GM21515 (cell line): ENCODE measurements around the gene PRDM1.
A peak's percentile ranks its signal among the peaks of the same experiment; 100 is the strongest.

Source experiments
- ATAC-seq: cut with Tn5 transposase; IDR thresholded peaks from one replicate; pipeline ENCODE4 v1.9.1; 2021; ENCODE audit not compliant: unreplicated experiment

The PRDM1 gene

DNA sequence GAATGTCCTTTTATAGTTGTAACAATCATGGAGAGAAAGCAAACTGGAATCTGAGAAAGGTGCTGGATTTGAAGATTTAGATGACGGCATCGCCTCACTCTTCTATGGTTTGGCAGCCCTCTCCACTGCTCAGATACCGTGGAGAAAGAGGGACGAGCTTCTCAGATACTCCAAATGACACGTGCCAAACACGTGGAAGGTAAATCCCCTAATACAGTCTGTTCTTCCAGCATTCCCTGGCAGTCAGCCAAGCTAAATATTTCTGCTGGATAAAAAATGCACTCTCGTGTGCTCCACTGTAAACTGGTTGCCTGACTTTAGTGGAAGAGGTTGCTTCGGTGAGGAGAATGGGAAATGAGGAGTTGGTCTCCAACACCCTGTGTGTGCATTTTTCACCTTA is 16.7 kb upstream of the PRDM1 start:
- no peak for ATAC-seq

DNA sequence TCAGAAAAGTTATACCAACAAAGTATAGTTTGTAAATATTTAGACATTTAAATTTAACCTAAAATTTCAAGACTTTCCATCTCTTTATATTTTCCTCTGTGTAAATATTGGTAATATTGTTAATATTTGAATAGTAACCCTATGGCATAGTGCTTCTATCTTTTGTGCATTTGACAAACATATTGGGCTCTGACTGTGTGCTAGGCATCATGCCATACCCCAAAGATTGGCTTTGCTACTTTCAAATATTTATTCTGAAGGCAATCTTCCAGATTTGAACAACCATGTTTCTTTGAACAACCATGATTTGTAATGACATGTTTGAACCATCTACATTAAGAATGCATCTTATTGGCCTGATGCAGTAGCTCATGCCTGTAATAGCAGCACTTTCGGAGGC is 15.5 kb upstream of the PRDM1 start:
- no peak for ATAC-seq

DNA sequence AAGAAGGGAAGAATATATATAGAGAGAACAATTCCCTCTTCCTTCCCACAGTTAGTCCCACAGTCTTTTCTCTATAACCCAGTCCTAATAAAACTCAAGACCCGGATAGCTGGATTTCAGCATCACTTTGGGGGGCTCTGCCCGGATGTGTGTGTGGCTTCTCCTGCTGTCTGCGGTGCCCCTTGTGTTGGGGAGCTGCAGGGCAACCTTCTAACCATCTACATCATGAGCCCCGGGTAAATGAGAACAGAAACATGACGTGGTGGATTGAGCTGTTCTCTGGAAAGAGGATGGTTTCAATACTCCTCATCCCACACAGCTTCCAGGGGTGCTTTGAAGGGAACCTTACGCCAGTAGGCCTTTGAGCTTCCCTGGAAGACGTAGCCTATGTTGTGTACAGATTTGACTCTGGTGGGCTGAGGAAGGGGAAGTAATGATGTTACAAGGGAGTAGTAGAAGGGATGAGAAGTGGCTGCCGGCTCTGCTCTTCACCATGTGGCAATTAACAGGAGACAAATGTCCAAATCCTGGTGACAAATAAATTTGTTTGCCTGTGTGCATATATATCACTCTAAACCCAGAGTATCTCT is 13.5 kb upstream of the PRDM1 start:
- no peak for ATAC-seq

DNA sequence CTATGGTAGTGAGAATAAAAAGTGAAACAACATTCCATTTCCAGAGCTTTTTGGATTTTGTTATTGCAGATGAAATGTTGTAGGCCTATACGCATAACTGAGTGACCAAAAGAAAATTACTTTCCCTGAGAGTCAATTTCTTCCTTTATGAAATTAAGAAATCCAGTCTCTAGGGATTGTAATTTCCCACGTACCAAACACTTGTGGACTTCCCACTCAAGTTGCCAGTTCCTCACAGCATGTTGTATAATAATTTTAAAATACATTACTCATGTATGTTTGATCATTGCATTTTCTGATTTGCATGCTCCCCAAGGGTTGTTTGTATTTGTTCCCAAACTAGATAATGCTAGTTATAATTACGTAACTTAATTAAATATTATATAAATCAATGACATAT is 12.0 kb upstream of the PRDM1 start:
- ATAC-seq, result no peak

DNA sequence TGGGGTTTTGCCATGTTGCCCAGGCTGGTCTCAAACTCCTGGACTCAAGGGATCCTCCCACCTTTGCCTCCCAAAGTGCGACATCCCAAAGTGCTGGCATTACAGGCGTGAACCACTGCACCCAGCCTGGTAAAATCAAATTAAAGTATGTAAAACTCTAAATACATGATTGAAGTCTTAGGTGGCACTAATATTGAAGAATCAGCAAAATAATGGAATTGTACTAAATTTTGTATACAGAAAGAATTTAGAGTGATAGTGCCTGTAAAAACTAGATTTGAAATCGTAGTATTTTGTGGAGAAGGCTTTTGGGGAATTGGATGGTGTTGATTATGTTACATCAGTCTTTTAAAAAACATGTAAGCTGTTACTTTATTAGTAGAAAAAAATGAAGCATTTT is 10.0 kb upstream of the PRDM1 start:
- ATAC-seq, result no peak

DNA sequence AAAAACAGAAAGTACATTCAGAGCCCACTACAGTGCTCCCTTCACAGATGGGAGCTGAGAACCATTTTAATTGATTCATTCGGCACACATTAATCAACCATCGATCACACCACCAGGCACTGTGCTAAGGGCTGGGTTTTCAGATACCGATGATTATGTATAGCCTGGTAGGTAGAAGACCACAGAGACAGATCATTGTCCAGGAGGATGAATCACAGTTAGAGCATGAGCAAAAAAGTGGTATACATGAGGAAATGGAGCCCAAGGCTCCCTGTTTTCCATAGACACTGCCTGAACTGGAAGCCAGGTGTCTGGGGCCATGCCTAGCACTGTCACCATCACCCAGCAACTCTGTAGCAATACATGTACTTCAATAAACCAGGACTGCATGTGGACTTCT is 9.0 kb upstream of the PRDM1 start:
- ATAC-seq, result no peak

DNA sequence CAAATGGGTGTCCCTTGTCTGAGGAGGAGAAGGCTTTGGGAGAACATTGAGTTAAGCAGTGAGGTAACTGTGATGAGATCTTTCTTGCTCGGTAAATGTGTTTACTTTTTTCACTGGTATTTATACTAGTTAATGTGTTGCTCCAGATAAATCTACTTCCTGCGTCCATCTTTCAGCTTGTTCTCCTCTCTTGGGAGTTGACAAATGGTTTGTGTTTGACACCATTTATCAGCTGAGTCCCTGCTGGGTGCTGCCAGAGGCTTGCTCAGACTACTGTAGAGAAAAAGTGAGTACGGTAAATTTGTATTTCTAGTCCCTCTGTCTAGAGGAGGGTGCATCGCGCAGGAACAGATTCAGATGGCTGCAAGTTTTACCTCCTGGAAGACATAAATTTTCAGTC is 8.3 kb upstream of the PRDM1 start:
- ATAC-seq, result no peak

DNA sequence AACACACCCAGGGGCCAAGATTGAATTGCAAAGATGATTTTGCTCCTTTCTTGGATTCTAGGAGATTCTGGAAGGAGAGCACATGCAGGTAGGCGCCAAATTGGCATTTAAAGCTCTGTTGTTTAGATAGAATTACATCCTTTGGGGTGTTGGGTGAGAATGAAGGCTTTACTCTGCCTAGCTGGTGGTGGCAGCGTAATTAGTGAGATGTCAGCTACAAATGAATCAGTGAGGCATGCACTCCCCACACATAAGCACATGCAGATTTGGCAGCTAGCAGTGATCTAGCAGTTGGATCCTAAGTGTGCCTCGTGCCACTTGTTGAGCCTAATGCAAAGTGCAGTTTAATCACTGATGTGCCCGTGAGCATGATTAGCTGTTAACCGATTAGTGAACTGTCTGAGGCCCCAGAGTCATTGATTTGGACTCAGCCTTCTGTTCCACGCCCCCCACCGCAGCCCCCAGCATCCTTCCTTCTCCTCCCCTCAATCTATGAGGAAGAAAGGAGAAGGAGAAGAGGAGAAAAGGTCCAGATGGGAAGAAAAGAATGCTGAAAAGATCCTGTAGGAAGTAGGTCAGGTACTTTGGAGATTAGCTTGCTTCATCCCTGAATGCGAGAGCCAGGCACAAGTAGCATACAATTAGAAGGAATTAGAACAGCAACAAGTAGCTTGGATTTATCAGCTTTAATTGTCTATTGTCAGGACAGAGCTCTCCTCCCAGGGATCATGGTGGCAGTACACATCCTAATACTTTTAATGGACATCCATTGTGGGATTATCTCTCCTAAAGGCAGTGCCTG is 6.0 kb upstream of the PRDM1 start:
- ATAC-seq, result no peak

DNA sequence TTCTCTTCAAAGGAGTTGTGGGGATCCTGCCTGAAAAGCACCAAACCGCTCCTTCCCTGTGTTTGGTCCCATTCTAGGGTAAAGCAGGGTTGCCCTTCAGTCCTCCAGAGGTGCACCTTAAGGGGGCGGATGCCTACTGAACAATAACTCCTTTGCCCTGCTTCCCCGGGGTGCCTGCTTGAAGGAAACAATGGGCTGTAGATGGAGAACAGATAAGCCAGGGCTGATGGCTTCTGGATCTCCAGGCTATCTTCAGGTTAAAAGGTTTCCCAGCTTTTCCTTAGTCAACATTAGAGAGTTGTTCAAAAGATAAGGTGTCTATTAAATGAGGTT is 5.4 kb upstream of the PRDM1 start:
- ATAC-seq, result no peak

DNA sequence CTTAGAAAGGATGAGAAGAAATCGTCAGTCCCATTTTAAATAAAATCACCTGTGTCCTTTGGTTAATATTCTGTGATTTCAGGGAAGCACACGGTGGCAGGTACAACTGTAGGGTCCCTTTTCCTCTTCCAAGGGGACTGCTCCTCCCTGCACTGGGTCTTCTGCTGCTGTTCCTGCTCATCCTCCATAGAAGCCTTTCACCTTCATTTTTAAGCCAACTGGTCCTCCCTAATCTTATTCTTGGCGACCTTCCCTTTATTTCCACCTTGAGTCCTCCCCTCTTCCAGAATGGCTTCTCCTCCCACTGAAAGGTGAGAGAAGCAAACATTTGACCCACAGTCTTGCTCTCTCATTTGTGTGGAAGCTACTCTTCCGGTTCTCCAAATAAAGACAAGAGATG is 4.4 kb upstream of the PRDM1 start:
- ATAC-seq, result no peak

DNA sequence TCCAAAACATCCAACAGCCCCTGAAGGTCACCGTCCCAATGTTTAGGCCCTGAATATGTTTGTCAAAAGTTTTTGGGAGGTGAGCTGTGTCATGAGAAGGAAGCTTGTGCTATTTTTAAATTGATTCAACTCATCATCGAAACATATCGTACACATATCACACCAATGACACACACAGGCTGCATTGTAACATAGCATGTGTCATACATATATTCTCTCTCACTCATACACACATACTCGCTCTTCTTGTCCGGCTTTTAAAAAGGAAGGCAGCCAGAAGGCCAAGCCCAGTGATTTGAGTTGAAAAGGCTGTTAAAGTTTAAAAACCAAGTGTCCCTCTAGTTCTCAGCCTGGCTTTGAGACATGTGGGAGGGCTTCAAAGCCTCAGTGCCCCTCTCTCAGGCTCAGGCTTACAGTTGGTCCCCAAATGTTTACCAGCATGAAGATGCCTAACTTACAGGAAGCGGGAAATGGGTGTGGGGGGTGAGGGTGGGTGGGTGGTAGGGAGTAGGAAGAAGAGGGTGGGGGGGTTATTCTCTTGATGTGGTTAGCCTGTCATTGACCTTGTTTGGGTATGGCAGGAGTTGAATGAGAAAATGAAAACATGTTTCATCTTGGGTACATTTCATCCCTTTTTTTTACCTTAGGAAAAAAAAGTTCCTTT is 3.3 kb upstream of the PRDM1 start:
- no peak for ATAC-seq

DNA sequence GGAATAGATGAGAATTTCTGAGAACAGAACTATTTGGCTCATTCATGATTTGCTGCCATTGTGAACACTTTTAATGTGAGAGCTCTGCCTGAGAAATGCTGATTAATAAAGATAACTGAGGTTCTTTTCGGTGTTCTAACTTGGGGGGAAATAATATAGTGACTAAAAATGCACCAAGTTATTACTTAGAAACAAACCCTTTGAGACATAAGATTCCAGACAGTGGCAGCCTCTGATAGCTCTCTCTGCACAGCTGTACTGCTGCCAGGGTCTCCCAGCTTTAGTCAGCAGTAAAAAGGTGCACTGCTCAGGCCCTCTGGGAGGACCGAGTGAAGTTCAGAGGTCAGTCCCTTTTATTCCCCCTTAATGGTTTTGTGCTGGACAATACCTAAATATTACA is 2.5 kb upstream of the PRDM1 start:
- no peak for ATAC-seq

DNA sequence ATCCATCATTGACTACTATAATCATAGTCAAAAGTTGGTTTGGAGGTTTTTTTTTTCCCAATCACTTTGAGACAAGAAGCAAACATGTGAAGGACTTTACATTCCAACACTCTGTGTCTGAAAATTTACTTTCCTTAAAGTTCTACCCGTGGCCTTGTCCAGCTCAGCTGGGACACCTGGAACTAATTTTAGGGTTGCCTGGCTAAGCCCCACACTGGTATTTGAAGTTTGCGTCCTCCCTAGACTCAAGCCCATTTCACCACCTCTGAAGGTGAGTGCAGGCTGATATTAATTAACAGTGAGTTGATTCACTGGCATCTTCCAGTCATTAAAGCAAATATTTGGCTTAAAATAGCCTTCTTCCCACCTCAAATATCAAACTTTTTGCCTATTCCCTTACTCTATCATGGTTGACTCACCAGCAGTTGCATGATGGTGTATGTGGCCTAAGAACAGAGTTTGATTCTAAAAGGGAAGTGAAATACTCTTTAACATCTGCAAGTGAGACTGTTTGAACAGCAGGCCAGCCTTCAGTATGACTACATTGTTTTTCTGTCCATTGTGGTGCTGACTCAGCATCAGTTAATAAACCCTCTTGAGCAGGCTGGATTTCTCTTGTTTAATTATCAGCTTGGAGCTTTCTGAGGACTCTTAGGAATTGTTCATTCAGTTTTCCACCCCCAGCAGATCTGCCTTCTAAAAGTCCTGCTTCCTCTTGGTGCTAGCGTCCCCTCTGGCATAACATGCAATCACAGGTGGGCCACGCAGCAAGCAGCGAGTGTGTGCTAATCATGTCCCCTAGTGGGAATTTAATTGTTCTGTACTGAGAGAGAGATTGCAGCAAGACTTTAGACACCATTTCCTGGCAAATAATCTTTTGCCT is 1.8 kb upstream of the PRDM1 start:
- ATAC-seq, result peak; percentile 69

DNA sequence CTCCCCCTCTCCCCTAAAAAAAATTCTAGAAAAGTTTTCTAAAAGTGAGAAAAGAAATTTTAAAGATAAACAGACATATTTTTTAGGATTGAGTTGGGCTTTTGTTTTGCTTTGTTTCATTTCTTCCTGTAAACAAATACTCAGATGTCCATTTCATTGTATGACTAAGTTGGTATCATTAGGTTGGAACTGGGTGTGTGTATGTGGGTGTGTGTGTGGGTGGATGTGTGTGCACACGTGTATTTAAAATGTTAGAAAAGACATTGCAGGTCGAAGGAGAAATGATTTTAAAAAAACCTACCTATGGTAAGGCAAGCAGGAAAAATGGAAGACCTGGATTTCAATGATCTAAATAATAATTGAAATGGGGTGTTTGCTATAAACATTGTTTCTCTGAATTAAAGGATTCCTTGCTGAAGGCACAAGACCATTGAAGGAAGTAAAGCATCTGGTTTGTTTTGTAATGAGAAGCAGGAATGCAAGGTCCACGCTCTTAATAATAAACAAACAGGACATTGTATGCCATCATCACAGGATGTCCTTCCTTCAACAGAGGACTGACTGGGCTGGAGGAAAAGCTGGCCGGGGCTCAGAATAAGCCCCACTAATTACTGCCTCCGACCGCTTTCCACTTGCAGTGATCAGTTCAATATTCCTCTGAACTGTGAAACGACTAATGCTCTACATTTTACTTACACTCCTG is 996 bp upstream of the PRDM1 start:
- ATAC-seq, result no peak

DNA sequence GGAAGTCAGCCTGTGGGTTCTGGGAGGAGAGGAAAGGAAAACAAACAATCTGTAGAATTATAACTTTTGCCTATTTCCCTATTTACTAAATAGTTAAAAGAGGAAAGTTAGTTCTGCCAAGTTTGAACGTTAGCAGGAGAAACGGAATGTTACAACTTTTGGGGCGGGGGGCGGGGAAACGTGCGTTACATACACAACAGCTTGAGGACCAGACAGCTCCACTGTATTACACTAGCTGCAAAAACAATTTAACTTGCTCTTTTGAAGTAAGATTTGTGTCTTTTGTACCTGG is 498 bp upstream of the PRDM1 start:
- ATAC-seq, result no peak

DNA sequence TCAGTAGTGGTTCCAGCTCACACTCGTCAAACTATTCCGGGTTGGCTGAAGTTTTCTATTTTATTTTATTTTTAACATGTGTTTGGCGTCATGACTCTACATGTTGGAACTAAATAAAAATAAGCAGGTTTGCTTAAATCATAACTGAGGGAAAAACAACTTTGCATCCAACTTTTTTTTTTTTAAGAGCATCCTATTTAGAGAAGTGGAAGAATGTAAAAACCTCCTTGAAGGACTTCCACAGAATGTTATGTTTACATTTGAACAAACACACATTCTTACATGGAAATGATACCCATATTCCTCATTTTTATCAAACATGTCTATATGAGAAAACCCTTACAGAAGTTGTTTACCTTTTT is 659 bp downstream of the PRDM1 start:
- no peak for ATAC-seq

DNA sequence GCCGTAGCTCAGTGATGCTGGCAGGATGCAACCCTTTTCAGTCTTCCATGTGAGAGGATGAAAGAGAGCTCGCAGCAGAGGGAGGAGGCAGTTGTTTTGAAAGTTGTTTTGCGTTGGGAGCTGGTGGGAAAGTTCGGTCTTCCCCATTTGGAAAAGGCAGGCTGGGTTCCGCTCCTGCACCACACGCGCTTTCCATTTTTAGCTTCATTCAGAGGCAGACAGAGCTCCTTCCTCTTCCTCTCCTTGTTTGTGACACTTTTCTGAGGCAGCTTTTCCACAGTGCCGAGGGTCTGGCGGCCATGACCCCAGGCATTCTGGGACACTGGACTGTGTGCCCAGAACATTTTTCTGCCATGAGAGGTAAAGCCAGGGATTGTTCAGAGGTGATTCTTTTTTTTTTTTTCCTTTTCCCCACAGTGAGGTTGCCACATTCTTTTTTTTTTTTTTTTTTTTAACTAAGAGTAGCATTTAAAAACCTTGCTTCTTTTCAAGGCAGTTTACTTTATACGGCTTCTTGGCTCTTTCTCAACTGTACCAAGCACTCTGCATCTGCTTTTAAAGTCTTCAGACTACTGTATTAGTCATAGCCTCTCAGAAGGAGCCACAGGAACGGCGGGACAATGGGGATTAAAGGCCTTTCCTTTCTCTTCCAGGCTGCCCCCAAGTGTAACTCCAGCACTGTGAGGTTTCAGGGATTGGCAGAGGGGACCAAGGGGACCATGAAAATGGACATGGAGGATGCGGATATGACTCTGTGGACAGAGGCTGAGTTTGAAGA is 1.6 kb downstream of the PRDM1 start:
- ATAC-seq, result no peak

DNA sequence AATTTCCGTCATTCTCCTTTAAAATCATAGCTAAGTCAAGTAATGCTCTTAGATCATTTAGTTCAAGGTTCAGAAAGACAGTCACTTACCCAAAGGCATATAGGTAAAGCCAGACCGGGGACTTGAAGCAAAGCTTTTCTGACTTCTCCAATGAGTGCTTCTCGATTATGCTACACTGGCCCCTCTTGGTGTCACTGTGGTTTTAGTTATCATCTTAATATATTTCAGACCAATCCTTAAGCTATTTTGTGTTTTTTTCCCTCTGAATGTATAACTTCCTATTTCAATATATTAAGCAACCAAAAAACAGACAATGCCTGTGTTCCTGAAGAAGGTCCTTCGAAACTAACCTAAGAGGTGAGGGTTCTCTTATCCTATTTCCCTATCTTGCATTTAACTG is 3.9 kb downstream of the PRDM1 start:
- no peak for ATAC-seq

DNA sequence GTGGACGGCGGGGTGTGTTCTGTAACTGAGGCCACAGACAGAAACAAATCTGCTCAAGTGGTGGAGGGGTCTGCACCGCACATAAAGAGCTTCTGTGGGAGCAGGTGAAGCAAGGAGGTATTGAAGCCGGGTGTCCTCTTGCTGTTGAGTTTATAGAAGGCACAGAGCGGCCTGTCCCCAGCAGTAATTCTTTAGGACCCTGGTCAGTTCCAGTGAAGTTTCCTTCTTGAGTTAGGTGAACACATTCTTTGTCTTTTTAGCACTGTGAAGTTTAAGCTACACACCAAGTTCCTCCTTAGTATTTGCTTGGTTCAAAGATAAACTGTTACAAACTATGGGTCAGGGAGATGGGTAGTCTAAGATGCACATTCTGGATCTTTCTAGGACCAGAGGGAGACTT is 6.1 kb downstream of the PRDM1 start:
- ATAC-seq, result no peak

DNA sequence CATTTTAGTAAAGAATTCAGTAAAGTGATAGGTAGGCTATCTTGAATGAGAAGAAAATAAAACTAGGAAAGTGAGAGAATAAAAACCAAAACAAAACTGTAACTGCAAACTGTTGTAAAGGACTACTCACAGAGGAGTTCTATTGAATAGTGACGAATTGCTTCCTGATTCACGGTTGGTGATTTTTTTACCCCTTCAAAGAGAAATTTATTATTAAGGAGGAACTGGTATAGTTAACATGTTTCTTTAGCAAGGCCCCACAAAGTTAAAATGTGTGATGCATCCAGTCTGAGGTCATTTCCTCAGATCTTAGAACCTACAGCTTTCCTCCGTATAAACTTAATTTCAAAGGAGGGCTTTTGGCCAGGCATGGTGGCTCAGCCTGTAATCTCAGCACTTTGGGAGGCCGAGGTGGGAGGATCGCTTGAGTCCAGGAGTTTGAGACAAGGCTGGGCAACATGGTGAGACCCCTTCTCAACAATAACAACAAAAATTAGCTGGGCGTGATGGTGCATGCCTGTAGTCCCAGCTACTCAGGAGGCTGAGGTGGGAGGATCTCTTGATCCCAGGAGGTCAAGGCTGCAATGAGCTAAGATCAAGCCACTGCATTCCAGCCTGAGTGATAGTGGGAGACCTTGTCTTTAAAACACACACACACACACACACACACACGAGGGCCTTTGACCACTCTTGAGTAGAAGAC is 8.3 kb downstream of the PRDM1 start:
- ATAC-seq, result no peak
